GM18873 (cell line): ENCODE measurements around the gene RRAS.

Source experiments
- ATAC-seq: cut with Tn5 transposase; IDR thresholded peaks from one replicate; pipeline ENCODE4 v1.9.1; 2021; ENCODE audit warnings: mild to moderate bottlenecking, moderate library complexity, moderate number of reproducible peaks; ENCODE audit not compliant: unreplicated experiment, low FRiP score

RRAS gene

GRCh38 chr19:49677901-49678674, 38.1 kb upstream of the RRAS start:
- no peak for ATAC-seq

GRCh38 chr19:49677231-49677900, 37.4 kb upstream of the RRAS start, which contains the start of gene PRMT1:
TSS of gene PRMT1 (plus strand) at chr19:49677271. CDS start at chr19:49677281, 10 bp downstream.
- ATAC-seq: no peak

GRCh38 chr19:49676784-49677230, 36.9 kb upstream of the RRAS start:
- ATAC-seq: peak; percentile 58

GRCh38 chr19:49676136-49676783, 36.3 kb upstream of the RRAS start:
- peak; percentile 16 for ATAC-seq

GRCh38 chr19:49672131-49672919, 32.4 kb upstream of the RRAS start:
- ATAC-seq: no peak

GRCh38 chr19:49669516-49669915, 29.6 kb upstream of the RRAS start:
- ATAC-seq: no peak

GRCh38 chr19:49667473-49667872, 27.5 kb upstream of the RRAS start:
- ATAC-seq: no peak

GRCh38 chr19:49666120-49666444, 26.1 kb upstream of the RRAS start:
- ATAC-seq: no peak

GRCh38 chr19:49665351-49666119, 25.6 kb upstream of the RRAS start, which contains the start of the genes BCL2L12 and IRF3:
TSS of gene BCL2L12 (plus strand) at chr19:49665933. CDS start at chr19:49666693, 760 bp downstream.
TSS of gene IRF3 (minus strand) at chr19:49665857. CDS start at chr19:49664838, 1,019 bp downstream.
- peak; percentile 71 for ATAC-seq

GRCh38 chr19:49665036-49665350, 25.1 kb upstream of the RRAS start:
- ATAC-seq: no peak

- no peak for ATAC-seq
Observed at GRCh38 chr19:49664171-49665035, 24.5 kb upstream of the RRAS start.

- ATAC-seq: no peak
Observed at GRCh38 chr19:49663224-49663623, 23.3 kb upstream of the RRAS start.

- no peak for ATAC-seq
Observed at GRCh38 chr19:49662011-49662410, 22.1 kb upstream of the RRAS start.

GRCh38 chr19:49660338-49660961, 20.5 kb upstream of the RRAS start:
- ATAC-seq: no peak

- ATAC-seq: no peak
Observed at GRCh38 chr19:49658566-49659442, 18.9 kb upstream of the RRAS start.

- ATAC-seq: no peak
Observed at GRCh38 chr19:49658139-49658517, 18.2 kb upstream of the RRAS start.

- no peak for ATAC-seq
Observed at GRCh38 chr19:49657493-49658138, 17.7 kb upstream of the RRAS start.
